Nephron progenitor cell (in vitro differentiated cells): Measurements from ENCODE around the gene SLC35D1.
"Not testable (repeated sequence)": the region's sequence is repeated elsewhere in the genome, so short reads cannot be mapped to it uniquely, and the experiment has no call there.

ENCODE experiments used
- DNase-seq: peaks from one replicate; pipeline ENCODE4 v3.0.0; 2021
- H3K27ac Mint-ChIP-seq: 2 replicates; pipeline ENCODE4 v1.8.0; 2021; ENCODE audit warnings: mild to moderate bottlenecking, moderate library complexity, mixed read lengths
- H3K27me3 Mint-ChIP-seq: 2 replicates; pipeline ENCODE4 v1.8.0; 2021; ENCODE audit warnings: mild to moderate bottlenecking, low read depth, mixed read lengths; ENCODE audit not compliant: poor library complexity
- H3K36me3 Mint-ChIP-seq: 2 replicates; pipeline ENCODE4 v1.8.0; 2021; ENCODE audit warnings: low read depth, mixed read lengths
- H3K4me1 Mint-ChIP-seq: 2 replicates; pipeline ENCODE4 v1.8.0; 2021; ENCODE audit warnings: mixed read lengths
- H3K4me3 Mint-ChIP-seq: 2 replicates; pipeline ENCODE4 v1.8.0; 2021; ENCODE audit warnings: mild to moderate bottlenecking, moderate library complexity, mixed read lengths
- H3K9me3 Mint-ChIP-seq: 2 replicates; pipeline ENCODE4 v1.8.0; 2021; ENCODE audit warnings: mild to moderate bottlenecking, moderate library complexity, mixed read lengths
- TF ChIP-seq, protein P1 (sequence below): fragments of 200-600 bp; sonication (generic); IDR thresholded peaks from 2 replicates; pipeline ENCODE4 v1.5.0; 2021; ENCODE audit warnings: antibody characterized with exemption

The SLC35D1 gene

DNA sequence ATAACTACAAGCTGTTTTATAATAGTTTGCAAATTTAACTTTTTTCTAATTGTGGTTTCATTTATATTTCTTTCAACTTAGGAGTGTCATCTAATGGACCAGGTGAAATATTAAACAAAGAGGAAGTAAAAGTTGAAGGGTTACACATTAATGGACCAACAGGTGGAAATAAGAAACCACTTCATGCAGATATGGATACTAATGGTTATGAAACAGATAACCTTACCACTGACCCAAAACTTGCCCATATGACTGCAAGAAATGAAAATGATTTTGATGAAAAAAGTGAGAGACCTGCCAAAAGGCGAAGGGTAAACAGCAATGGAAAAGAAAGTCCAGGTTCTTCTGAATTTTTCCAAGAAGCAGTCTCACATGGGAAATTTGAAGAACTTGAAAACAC is 69.5 kb downstream of the SLC35D1 start:
- Mint-ChIP-seq H3K4me1 (no peaks in the 10 kb centered on the region), H3K9me3 (no peaks in the 10 kb centered on the region)

DNA sequence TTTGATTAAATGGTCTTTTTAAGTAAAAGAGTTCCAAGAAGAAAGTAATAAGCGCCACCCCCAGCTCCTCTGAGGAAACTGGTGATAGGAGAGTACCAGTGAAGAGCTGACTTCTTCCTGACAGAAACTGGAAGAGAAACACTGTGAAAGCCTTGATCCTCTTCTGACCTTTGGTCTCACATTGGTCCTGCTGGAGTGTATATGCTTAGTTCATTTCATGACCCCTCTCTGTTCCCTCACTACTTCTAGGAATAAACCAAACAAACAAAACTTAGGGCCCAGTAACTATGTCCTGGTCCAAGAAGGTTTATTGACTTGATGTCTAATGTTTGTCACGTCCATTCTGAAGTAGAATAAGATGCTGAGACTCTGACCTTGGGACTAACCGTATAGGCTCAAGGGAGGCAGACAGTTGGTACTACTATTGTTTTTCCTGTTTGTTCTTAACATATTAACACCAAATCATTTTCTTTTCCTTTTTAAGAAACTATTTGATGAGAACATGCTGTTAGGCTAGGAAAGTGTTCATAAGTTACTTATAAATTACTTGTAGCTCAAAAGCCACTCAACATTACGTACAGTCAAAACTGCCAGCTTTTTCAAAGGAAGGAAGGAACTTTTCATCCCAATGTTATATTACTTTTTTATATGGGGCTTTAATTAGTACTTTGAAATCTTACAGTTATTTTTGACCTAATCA is 71.2 kb downstream of the SLC35D1 start:
- TF ChIP-seq, protein P1, sequence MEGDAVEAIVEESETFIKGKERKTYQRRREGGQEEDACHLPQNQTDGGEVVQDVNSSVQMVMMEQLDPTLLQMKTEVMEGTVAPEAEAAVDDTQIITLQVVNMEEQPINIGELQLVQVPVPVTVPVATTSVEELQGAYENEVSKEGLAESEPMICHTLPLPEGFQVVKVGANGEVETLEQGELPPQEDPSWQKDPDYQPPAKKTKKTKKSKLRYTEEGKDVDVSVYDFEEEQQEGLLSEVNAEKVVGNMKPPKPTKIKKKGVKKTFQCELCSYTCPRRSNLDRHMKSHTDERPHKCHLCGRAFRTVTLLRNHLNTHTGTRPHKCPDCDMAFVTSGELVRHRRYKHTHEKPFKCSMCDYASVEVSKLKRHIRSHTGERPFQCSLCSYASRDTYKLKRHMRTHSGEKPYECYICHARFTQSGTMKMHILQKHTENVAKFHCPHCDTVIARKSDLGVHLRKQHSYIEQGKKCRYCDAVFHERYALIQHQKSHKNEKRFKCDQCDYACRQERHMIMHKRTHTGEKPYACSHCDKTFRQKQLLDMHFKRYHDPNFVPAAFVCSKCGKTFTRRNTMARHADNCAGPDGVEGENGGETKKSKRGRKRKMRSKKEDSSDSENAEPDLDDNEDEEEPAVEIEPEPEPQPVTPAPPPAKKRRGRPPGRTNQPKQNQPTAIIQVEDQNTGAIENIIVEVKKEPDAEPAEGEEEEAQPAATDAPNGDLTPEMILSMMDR = no peak
- H3K27ac Mint-ChIP-seq = no peak overlapping the region
- H3K4me3 Mint-ChIP-seq = no peak overlapping the region
- DNase-seq = no peak
- no peaks in the 10 kb centered on the region for H3K4me1 Mint-ChIP-seq
- H3K9me3 Mint-ChIP-seq = no peaks in the 10 kb centered on the region
- H3K36me3 Mint-ChIP-seq = peaks cover 32% of the 10 kb centered on the region
- no peaks in the 10 kb centered on the region for H3K27me3 Mint-ChIP-seq

More for the DNA sequence above, 69.5 kb downstream of the SLC35D1 start:
- H3K36me3 Mint-ChIP-seq = peaks cover 31% of the 10 kb centered on the region
- no peak overlapping the region for H3K27ac Mint-ChIP-seq
- H3K4me3 Mint-ChIP-seq = no peak overlapping the region
- TF ChIP-seq, protein P1 = no peak
- no peak for DNase-seq
- no peaks in the 10 kb centered on the region for H3K27me3 Mint-ChIP-seq

DNA sequence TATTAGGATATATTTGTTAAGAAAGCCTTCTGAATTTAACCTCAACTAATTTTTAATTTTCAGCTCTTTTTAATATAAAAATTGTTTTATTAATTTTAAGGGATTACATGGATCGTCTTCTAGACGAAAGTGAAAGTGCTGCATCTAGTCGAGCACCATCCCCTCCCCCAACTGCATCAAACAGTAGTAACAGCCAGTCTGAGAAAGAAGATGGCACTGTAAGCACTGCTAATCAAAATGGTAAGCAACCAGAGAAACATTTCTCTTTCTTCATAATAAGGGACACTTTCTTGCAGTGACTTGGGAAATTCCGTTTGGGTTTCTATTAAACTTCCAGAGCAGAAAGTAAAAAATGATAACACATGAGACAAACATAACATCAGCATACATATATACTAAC is 72.3 kb downstream of the SLC35D1 start:
- DNase-seq = no peak
- peaks cover 41% of the 10 kb centered on the region for H3K36me3 Mint-ChIP-seq
- TF ChIP-seq, protein P1 = no peak
- no peak overlapping the region for H3K4me3 Mint-ChIP-seq
- no peaks in the 10 kb centered on the region for H3K27me3 Mint-ChIP-seq
- H3K27ac Mint-ChIP-seq = no peak overlapping the region
- no peaks in the 10 kb centered on the region for H3K4me1 Mint-ChIP-seq
- H3K9me3 Mint-ChIP-seq = no peaks in the 10 kb centered on the region

DNA sequence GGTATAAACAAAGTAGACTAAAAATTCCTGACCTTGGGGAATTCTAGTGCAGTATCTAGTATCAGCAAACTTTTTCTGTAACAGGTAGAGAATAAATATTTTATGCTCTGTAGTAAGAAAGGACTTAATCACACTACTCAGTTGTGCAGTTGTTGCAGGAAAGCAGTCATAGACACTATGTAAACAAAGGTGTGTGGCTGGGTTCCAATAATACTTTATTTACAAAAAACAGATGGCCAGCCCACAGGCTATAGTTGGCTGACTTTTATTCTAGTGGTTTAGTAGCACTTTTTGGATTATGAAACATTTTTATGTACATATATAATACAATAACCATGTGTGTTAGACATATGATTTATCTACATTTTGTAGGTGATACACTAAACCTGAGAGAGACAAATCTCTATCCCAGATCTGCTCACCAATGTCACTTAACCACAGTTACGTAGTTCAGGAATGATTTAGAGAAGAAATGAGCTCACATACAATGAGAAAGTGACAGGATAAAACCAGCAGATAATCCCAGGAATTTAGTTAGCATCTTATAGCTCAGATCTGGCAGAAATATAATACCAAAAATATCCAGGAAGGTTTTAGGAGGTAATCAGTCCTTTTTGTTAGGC is 73.1 kb downstream of the SLC35D1 start:
- no peaks in the 10 kb centered on the region for H3K4me1 Mint-ChIP-seq
- TF ChIP-seq, protein P1 = no peak
- H3K4me3 Mint-ChIP-seq = no peak overlapping the region
- H3K27ac Mint-ChIP-seq = no peak overlapping the region
- no peaks in the 10 kb centered on the region for H3K9me3 Mint-ChIP-seq
- DNase-seq = no peak
- H3K36me3 Mint-ChIP-seq = peaks cover 44% of the 10 kb centered on the region
- H3K27me3 Mint-ChIP-seq = no peaks in the 10 kb centered on the region

DNA sequence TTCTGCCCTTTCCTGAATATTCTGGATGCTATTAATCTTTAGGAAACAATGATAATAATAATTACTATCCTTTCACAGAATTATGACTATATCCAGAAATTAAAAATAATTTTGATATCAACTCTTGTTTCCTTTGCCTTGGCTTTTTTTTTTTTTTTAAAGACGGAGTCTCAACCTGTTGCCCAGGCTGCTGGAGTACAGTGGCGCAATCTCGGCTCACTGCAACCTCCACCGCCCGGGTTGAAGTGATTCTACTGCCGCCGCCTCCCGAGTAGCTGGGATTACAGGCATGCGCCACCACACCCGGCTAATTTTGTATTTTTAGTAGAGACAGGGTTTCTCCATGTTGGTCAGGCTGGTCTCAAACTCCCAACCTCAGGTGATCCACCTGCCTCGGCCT is 74.3 kb downstream of the SLC35D1 start:
- not testable (repeated sequence) for H3K27ac Mint-ChIP-seq, H3K4me1 Mint-ChIP-seq, DNase-seq, H3K4me3 Mint-ChIP-seq, H3K27me3 Mint-ChIP-seq, H3K9me3 Mint-ChIP-seq
- peaks cover 50% of the 10 kb centered on the region for H3K36me3 Mint-ChIP-seq

DNA sequence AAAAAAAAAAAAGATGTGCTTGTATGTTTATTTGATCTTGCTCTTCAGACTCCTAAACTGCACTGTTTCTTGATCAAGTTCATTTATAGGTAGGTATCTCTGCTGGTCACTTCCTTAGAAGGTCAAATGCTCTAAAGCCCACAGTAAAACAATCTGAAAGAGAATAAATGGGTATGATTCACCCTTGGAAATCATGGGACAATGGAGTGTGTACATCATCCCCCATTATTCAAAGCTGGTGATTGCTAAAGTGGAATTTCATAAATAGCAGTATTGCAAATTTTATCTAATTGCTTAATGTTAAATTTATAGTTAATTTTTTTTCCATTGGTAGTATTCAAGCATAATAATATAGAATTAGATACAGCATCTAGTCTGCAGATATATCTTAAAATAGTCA is 75.7 kb downstream of the SLC35D1 start:
- Mint-ChIP-seq H3K4me3 (no peak overlapping the region), H3K9me3 (no peaks in the 10 kb centered on the region), H3K36me3 (peaks cover 47% of the 10 kb centered on the region), H3K4me1 (no peaks in the 10 kb centered on the region), H3K27ac (no peak overlapping the region), H3K27me3 (no peaks in the 10 kb centered on the region)
- no peak for DNase-seq
- TF ChIP-seq, protein P1 = no peak
